ENCODE data around the gene APOA4. TPM values are rescaled to one million over a fixed set of nuclear protein-coding genes. Genes with fewer than 3 reads are reported as not detected.
"Not testable (repeated sequence)": the region's sequence is repeated elsewhere in the genome, so short reads cannot be mapped to it uniquely, and the experiment has no call there.

The APOA4 gene
- total RNA-seq, 2 donors from 2014 or later = not detected

DNA sequence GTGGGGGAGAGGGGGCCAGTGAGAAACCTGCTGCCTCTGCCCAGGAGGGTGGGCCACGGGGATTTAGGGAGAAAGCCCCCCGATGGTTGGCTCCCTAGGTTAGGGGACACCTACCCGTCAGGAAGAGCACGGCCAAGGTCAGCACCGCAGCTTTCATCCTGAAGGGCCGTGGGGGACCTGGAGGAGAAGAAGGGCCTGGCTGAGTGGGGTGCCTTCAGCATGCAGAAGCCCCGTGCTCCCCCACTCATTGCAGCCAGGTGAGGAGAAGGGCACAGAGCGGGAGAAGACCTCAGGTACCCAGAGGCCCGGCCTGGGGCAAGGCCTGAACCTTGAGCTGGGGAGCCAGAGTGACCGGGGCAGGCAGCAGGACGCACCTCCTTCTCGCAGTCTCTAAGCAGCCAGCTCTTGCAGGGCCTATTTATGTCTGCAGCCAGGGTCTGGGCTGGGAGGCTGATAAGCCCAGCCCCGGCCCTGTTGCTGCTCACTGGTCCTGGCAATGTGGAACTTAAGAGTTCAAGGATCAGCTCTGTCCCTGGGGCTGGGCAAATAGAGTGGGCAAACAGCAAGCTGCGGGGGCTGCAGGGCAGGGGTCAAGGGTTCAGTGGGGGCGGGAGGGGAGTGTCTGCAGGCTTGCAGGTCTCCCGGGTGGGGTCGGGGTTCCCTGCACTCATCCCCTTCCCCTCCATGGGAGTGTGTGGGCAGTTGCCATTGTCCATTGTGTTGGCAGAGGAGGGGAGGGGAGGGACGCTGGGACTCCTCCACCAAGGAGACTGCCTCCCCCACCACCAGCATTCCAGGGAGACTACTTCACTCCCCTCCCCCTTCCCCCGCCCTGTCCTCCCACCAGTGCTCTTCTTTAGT is 14.4 kb upstream of the APOA4 start, which contains the start of gene APOA1:
APOA1 (minus strand) TSS at position 392 of the 861 bp plus-strand sequence; CDS start at position 157, 235 bp downstream.
- intact Hi-C loops (cut with DNase I) = loop anchor here (5.0 kb wide), 1 partner anchor 45 kb away; the partner anchor contains the start of gene APOA5
- Histone ChIP-seq H3K9me3 (no peaks in the 10 kb centered on the region), H3K27ac (no peak within 1 kb of the TSS), H3K4me3 (no peak within 1 kb of the TSS), H3K27me3 (no peaks in the 10 kb centered on the region), H3K9ac (ENCODE audit: low read depth in 2 of 2, low read length in 2 of 2) (no peak within 1 kb of the TSS), H3K4me1 (peaks cover 5% of the 10 kb centered on the region), H3K36me3 (no peaks in the 10 kb centered on the region)
- no peak for DNase-seq
- no peak for TF ChIP-seq CTCF (IDR thresholded peaks at IDR 0.05)

- Histone ChIP-seq H3K4me3 (no peak overlapping the region), H3K9me3 (no peaks in the 10 kb centered on the region), H3K36me3 (no peaks in the 10 kb centered on the region), H3K9ac (ENCODE audit: low read depth in 2 of 2, low read length in 2 of 2) (no peak overlapping the region), H3K27me3 (no peaks in the 10 kb centered on the region), H3K4me1 (peaks cover 5% of the 10 kb centered on the region), H3K27ac (no peak overlapping the region)
- DNase-seq = no peak
- intact Hi-C loops (cut with DNase I) = loop anchor here (5.0 kb wide), 1 partner anchor 44 kb away; the partner anchor contains the start of gene APOA5
- no peak for TF ChIP-seq CTCF (IDR thresholded peaks at IDR 0.05)
These were observed 13.5 kb upstream of the APOA4 start for GRCh38 chr11:116836632-116836991.

- no peaks in the 10 kb centered on the region for H3K36me3 ChIP-seq
- peak; percentile 29 for TF ChIP-seq CTCF (IDR thresholded peaks at IDR 0.05)
- peak overlapping the region; percentile 44 for H3K27ac ChIP-seq
- peaks cover 5% of the 10 kb centered on the region for H3K4me1 ChIP-seq
- H3K27me3 ChIP-seq = no peaks in the 10 kb centered on the region
- DNase-seq = peak; percentile 87
- H3K9me3 ChIP-seq = no peaks in the 10 kb centered on the region
- H3K9ac ChIP-seq (ENCODE audit: low read depth in 2 of 2, low read length in 2 of 2) = no peak overlapping the region
- intact Hi-C loops (cut with DNase I) = loop anchor here (5.0 kb wide), 1 partner anchor 44 kb away; the partner anchor contains the start of gene APOA5
- H3K4me3 ChIP-seq = peak overlapping the region; percentile 31
These were observed 12.9 kb upstream of the APOA4 start for GRCh38 chr11:116835791-116836631.

- no peak for TF ChIP-seq CTCF (IDR thresholded peaks at IDR 0.05)
- DNase-seq = no peak
- Histone ChIP-seq H3K36me3 (no peaks in the 10 kb centered on the region), H3K27me3 (no peaks in the 10 kb centered on the region), H3K9ac (ENCODE audit: low read depth in 2 of 2, low read length in 2 of 2) (no peak overlapping the region), H3K4me3 (peak overlapping the region; percentile 31), H3K27ac (peak overlapping the region; percentile 44), H3K4me1 (peaks cover 5% of the 10 kb centered on the region), H3K9me3 (no peaks in the 10 kb centered on the region)
- intact Hi-C loops (cut with DNase I) = loop anchor here (5.0 kb wide), 1 partner anchor 43 kb away; the partner anchor contains the start of gene APOA5
These were observed 12.1 kb upstream of the APOA4 start for GRCh38 chr11:116835042-116835772.

DNA sequence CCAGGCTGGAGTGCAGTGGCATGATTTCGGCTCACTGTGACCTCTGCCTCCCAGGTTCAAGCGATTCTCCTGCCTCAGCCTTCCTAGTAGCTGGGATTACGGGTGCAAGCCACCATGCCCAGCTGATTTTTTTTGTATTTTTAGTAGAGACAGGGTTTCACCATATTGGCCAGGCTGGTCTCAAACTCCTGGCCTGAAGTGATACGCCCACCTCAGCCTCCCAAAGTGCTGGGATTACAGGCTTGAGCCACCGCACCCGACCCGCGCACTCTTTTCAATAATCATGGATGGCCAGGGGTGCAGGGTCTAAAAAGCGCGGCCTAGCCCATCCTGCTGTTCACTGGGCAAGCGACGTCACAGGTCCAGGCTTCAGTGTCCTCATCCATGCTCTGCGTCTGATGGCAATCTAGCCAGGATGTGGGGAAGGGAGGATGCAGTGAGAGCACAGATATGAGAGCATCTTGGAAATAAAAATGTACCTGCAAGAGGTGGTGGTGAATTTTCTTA is 11.5 kb upstream of the APOA4 start:
- intact Hi-C loops (cut with DNase I) = loop anchor here (5.0 kb wide), 1 partner anchor 42 kb away; the partner anchor contains the start of gene APOA5
- H3K27me3 ChIP-seq; DNase-seq; H3K36me3 ChIP-seq; H3K27ac ChIP-seq; H3K9me3 ChIP-seq; H3K4me3 ChIP-seq; H3K4me1 ChIP-seq; H3K9ac ChIP-seq (ENCODE audit: low read depth in 2 of 2, low read length in 2 of 2): not testable (repeated sequence)

All from colonic mucosa (tissue), 4 donors.